Heart left ventricle (tissue), 16 donors: ENCODE results near the gene C11orf21. TPM values are rescaled to one million over a fixed set of nuclear protein-coding genes. Genes with fewer than 3 reads are reported as not detected.

ENCODE experiments used
- ATAC-seq, 4 donors: fragments of 200-7000 bp; cut with Tn5 transposase; one replicate each; pipeline ENCODE4 v1.9.1; 2020 to 2022; ENCODE audit warnings: moderate library complexity in 4 of 4, mild to moderate bottlenecking in 3 of 4, moderate number of reproducible peaks in 1 of 4
- DNase-seq, 5 donors: peaks; one replicate each; pipeline ENCODE4 v3.0.0-alpha.2; 2020
- H3K27ac ChIP-seq, 12 donors: fragments of 200-600 bp; sonication (generic) in 4 of 12; one replicate each; pipeline versions ENCODE4 v1.5.0 to v1.8.0; 2016 to 2022; ENCODE audit warnings: mild to moderate bottlenecking in 2 of 12
- H3K27me3 ChIP-seq, 9 donors: fragments of 200-600 bp; sonication (generic) in 2 of 9; one replicate each; pipeline versions ENCODE4 v1.5.1 to v1.8.0; 2016 to 2022; ENCODE audit warnings: mild to moderate bottlenecking in 3 of 9
- H3K36me3 ChIP-seq, 9 donors: fragments of 200-600 bp; sonication (generic) in 2 of 9; one replicate each; pipeline versions ENCODE4 v1.5.0 to v1.8.0; 2018 to 2022; ENCODE audit warnings: mild to moderate bottlenecking in 2 of 9
- H3K4me1 ChIP-seq, 12 donors: fragments of 200-600 bp; sonication (generic) in 4 of 12; one replicate each; pipeline versions ENCODE4 v1.5.0 to v1.8.0; 2016 to 2022; ENCODE audit warnings: mild to moderate bottlenecking in 3 of 12
- H3K4me3 ChIP-seq, 12 donors: fragments of 200-600 bp; sonication (generic) in 4 of 12; one replicate each; pipeline versions ENCODE4 v1.5.0 to v1.8.0; 2017 to 2022; ENCODE audit warnings: mild to moderate bottlenecking in 9 of 12, moderate library complexity in 4 of 12
- H3K9me3 ChIP-seq, 12 donors: fragments of 200-600 bp; sonication (generic) in 4 of 12; one replicate each; pipeline versions ENCODE4 v1.5.0 to v1.8.0; 2016 to 2022; ENCODE audit warnings: mild to moderate bottlenecking in 1 of 12
- CTCF ChIP-seq, 12 donors: fragments of 200-600 bp; sonication (generic) in 4 of 12; IDR thresholded peaks; one replicate each; pipeline versions ENCODE4 v1.5.0 to v1.8.0; 2018 to 2022; ENCODE audit warnings: antibody characterized with exemption in 12 of 12, mild to moderate bottlenecking in 5 of 12
- POLR2A ChIP-seq, 2 donors: fragments of 450-650 bp; IDR thresholded peaks; one replicate each; pipeline ENCODE4 v1.6.1; 2017; ENCODE audit warnings: antibody characterized with exemption in 2 of 2, mild to moderate bottlenecking in 2 of 2, moderate library complexity in 2 of 2
- WGBS, 4 donors: extraction: QIAGEN DNeasy Blood & Tissue Kit in 2 of 4; methylation state at CpG; one replicate each; pipeline versions ENCODE4 v1.1.5 to v1.1.7; 2013 to 2018; 5-methylcytosine and 5-hydroxymethylcytosine counted together
- intact Hi-C, 10 donors: fragments of 100-400 bp; cut with DNase I; formaldehyde crosslinking; loops; one replicate each; pipeline versions ENCODE4 v1.11.1 to v1.14.2; 2022
- polyA plus RNA-seq, 2 donors: library from polyadenylated mRNA; stranded (reverse); fragments of 200-250 nt; gene quantifications; one replicate each; pipeline ENCODE4 v1.2.3, GENCODE V29; 2013
- total RNA-seq, 9 donors: library from RNA; depleted of rRNA in 2 of 9; stranded (reverse); fragments of >200 nt in 2 of 9; fragmentation: NEBNext Ultra II Directional in 3 of 9; extraction: Animal tissue kit (Norgen Biotek cat#: 25700) in 3 of 9; gene quantifications; one replicate each; pipeline versions ENCODE4 v1.1.0 to v1.2.4, GENCODE V29; 2016 to 2023
- donor health status: ischemic (EF 13 %, LVEDD 7.1; RV severe dilation, severe dysfunction).
- donor health status: healthy with polysubstance abuse.
- donor health status: DM: no; HTN: yes; CAD: no.
- donor health status: DM: no; HTN: no; CAD: no.
- donor health status: ischemic (EF 25% LVEDD 6.9; RV normal size, moderate dysfunction).
- donor health status: ischemic (EF 25% LVEDD 5.7; RV mildly dilated, moderate dysfunction).
- donor health status: healthy.
- donor health status: DM: yes; HTN: yes; CAD: no.
- donor health status: ischemic (EF 35%, LVEDD 5.7; RV mildly dilated, moderate dysfunction).
- donor health status: nonischemic (EF 11% LVEDD 7.7; RV severe dilation, severe dysfunction).
- donor health status: DM: yes; HTN: yes; CAD: no.
- donor health status: PGD.
- donor health status: ischemic (EF 29% LVEDD 5.4; RV normal size, mild dysfunction).
- donor health status: nonischemic (EF 23%, LVEDD 6.1; RV moderate dilation, normal function).

The C11orf21 gene
- total and polyA plus RNA-seq, 11 donors: 4.8 to 41.2 (median 29.9) TPM

DNA sequence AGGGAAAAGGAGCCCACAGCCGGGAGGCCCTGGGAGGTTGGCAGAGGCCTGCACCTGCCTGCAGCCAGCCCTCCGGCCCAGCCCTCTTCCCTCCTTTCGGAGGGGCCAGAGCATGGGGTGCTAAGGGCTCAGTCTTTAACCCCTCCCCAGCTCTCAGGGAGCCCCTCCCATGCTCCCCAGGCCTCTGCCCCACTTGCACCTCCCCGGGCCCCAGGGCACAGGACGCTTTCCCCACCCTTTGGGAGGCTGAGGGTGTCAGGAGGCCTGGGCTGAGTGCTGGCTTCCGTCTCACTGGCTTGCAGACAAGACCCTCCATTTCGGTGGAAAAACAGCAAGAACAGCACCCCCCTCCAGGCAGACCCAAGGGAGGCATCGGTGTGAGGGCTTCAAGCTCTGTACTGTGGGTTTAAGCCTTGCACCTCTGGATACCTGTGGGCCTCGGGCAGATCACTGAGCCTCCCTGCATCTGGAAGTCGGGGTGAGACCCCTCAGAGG, 38.6 kb downstream of the C11orf21 start:
- H3K4me3 ChIP-seq: no peak overlapping the region
- 82 to 89% (median 85%) methylated on average over 6 to 10 of the region's 10 CpGs for WGBS, 4 donors
- DNase-seq (no peak), ATAC-seq (no peak)
- H3K9me3 ChIP-seq: no peaks in the 10 kb centered on the region
- peaks cover 0 to 23% (median 0%) of the 10 kb centered on the region in 12 donors for H3K4me1 ChIP-seq
- no peaks in the 10 kb centered on the region for H3K36me3 ChIP-seq
- intact Hi-C loops: no loop called here
- H3K27me3 ChIP-seq: peaks cover under 1 to 38% (median 10%) of the 10 kb centered on the region in 9 donors
- no peak overlapping the region for H3K27ac ChIP-seq
- no peak for TF ChIP-seq POLR2A (IDR thresholded peaks at IDR 0.05)
- no peak for TF ChIP-seq CTCF (IDR thresholded peaks at IDR 0.05)

DNA sequence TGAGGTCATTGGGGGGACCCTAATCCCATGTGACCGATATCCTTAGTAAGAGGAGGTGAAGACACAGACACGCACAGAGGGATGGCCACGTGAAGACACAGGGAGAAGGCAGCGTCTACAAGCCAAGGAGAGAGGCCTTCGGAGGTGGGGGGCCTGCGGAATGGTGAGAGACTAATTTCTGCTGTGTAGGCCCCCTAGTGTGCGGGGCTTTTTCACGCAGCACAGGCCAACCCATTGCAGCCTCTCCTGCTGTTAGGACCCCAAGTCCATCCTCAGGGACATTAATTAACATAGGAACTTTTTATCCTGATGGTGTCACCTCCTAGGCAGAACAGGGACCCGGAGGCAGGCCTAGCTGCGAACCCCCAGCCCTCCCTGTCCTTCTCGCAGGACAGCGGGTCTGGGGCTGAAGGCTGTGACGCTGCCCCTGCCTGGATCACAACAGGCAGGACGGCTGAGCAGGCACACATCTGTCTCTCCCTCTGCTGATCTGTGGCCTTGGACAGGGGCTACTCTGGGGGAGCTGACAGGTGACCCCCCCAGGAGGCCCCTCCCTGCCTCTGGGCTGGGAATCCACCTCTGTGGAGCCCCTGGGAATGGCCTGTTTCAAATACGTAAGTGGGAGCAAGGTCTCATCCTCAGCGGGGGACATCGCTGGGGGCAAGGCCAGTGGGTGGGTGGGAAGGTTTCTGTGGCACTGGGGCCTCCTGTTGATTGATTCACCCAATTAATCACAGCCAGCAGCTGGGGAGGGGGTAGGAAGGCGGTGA, 39.2 kb downstream of the C11orf21 start:
- 86 to 92% (median 89%) methylated on average over 16 to 18 of the region's 18 CpGs for WGBS, 4 donors
- Histone ChIP-seq H3K36me3 (no peaks in the 10 kb centered on the region), H3K4me1 (peaks cover 0 to 23% (median 0%) of the 10 kb centered on the region in 12 donors), H3K27ac (no peak overlapping the region), H3K4me3 (no peak overlapping the region), H3K9me3 (no peaks in the 10 kb centered on the region), H3K27me3 (peaks cover 0 to 32% (median 4%) of the 10 kb centered on the region in 9 donors)
- DNase-seq (no peak), ATAC-seq (no peak)
- intact Hi-C loops: no loop called here
- TF ChIP-seq POLR2A (IDR thresholded peaks at IDR 0.05): no peak

DNA sequence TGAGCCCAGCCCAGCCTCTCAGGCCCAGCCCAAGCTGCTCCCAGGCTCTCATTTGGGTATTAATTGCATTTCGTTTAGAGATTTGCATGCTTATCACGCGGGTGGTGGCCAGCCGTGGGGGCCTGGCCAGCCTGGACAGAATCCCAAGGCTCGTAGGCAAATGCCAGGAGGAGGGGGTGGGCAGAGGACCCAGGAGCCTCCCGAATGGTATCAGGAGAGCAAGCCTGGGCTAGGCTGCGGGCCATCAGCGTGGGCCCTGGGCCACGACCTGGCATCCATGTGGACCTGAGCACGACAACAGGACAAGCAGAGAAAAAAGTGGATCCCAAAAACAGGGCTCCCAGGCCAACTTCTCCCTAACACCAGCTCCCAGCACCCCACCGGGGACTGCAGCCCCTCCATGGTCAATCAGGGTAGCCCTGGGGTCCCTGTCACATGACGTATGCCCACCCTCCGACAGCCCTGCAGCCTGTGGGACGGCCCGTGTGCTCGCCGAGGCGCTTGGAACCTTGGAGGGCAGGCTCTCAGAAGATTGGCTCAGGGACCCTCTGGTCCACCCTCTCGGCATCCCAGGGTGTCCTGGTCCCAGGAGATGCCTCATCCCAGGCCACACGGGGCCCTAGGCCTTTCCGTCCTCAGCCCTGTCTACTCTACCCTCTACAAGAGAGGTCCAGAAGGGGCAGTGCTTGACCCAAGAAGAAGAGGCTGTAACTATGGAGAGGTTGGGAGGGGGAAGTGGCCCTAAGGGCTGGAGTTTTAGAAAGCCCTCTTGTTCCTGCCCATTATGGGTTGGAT, 40.1 kb downstream of the C11orf21 start:
- Histone ChIP-seq H3K27me3 (peaks cover 0 to 28% (median 0%) of the 10 kb centered on the region in 9 donors), H3K36me3 (no peaks in the 10 kb centered on the region), H3K27ac (no peak overlapping the region), H3K4me3 (no peak overlapping the region), H3K9me3 (no peaks in the 10 kb centered on the region), H3K4me1 (peaks cover 0 to 21% (median 0%) of the 10 kb centered on the region in 12 donors)
- WGBS, 4 donors: 73 to 78% (median 76%) methylated on average over 20 to 21 of the region's 21 CpGs
- no peak for DNase-seq
- ATAC-seq: no peak
- intact Hi-C loops: no loop called here
- TF ChIP-seq CTCF (IDR thresholded peaks at IDR 0.05): no peak
- no peak for TF ChIP-seq POLR2A (IDR thresholded peaks at IDR 0.05)

DNA sequence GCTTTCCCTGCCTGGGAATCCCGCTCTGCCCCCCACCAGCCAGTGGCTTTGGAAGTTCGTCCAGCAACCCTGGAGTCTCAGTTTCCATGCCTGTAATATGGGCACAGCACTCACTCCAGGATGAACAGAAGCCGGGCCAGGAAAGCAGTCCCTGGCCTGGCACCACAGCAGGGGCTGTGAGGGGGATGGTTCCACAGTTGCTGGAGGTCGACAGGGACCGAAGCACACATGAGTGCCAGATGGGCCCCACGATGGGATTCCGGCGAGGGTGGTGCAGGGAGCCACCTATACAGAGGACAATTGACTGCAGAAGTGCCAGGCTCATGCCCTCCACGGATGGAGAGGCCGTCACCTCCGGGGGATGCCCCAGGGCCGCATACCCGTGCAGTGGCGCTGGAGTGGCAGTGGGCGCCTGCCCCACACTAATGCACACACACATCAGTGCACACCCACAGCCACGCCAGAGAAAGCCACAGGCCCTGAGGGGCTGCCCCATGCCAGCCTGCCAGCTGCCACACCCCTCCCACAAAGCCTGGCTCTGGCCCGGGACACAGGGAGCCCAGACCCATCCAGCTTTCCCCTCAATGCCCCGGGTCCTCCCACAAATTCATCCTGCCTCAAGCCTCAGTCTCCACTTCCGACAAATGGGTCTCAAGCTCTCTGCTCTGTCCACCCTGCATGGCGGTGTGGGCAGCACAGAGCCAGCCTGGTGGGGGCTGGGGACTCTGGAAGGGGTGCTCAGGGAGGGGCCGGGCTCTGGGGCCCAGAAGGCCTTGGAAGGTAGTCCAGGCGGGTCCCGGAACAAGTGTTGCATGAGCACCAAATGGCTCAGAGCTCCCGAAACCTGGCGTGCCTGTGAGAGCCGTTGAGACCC, 41.0 kb downstream of the C11orf21 start:
- ATAC-seq: no peak
- Histone ChIP-seq H3K36me3 (no peaks in the 10 kb centered on the region), H3K4me3 (no peak overlapping the region), H3K9me3 (no peaks in the 10 kb centered on the region), H3K27ac (no peak overlapping the region), H3K27me3 (peaks cover 0 to 27% (median 0%) of the 10 kb centered on the region in 9 donors), H3K4me1 (peaks cover 0 to 12% (median 0%) of the 10 kb centered on the region in 12 donors)
- 84 to 88% (median 85%) methylated on average over 10 to 26 of the region's 26 CpGs for WGBS, 4 donors
- intact Hi-C loops: no loop called here
- DNase-seq: peak in 2 of 5 donors; percentile 15 to 37
- TF ChIP-seq CTCF (IDR thresholded peaks at IDR 0.05): no peak
- TF ChIP-seq POLR2A (IDR thresholded peaks at IDR 0.05): no peak
